GM19372 (cell line): Measurements from ENCODE around the gene TENT4A.

ENCODE experiments used
- ATAC-seq: cut with Tn5 transposase; IDR thresholded peaks from one replicate; pipeline ENCODE4 v1.9.1; 2021; ENCODE audit warnings: mild to moderate bottlenecking, low read depth, moderate library complexity; ENCODE audit not compliant: unreplicated experiment

Gene TENT4A

DNA sequence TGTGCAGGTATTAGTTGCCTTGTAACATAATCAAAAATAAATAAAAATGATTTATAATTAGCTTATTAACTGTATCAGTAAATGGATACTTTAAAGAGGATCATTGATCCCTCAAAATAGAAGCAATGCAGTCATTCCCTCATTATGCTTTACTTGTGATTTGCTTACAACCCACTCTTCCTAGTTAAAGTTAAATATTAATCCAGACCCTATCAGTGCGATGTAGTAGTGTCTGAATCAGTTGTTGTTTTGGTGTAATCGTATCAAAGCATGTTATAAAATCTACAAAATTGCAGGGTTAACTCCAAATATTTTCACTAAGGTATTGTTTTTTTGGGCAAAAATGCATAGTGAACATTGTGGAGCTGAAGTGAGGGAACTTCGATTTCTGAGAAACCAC is 17.6 kb downstream of the TENT4A start:
- no peak for ATAC-seq

DNA sequence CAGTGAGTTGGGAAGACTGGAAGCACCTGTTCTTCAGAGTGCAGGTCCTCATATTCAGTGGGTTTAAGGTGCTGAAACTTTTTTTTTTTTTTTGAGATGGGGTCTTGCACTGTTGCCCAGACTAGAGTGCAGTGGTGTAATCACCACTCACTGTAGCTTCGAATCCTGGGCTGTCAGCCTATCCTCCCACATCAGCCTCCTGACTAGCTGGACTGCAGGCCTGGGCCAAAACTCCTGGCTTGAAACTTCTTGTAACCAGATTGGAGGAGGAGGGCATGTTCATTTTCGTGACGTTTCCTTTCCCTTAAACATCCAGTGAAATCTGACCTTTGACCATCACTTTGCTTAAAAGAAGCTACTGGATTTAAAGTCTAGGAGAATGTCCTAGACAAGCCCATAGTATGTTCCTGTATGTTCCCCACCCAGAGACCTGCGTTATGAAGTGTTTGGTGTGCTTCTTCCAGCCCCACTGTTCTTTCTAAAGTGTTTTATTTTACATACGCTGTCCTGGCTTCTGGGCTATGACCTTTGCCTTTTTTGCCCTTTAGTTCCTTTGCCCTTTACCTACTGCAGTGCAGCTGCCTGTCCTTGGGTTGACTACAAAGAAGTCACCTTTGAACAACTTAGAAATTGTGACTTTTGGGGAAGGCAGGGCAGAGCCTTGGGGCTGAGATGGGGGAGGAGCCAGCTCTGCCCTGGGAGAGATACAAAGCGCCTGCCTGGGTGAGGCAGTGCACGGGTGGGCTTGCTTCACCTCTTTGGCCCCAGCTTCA is 18.4 kb downstream of the TENT4A start:
- ATAC-seq, result no peak

DNA sequence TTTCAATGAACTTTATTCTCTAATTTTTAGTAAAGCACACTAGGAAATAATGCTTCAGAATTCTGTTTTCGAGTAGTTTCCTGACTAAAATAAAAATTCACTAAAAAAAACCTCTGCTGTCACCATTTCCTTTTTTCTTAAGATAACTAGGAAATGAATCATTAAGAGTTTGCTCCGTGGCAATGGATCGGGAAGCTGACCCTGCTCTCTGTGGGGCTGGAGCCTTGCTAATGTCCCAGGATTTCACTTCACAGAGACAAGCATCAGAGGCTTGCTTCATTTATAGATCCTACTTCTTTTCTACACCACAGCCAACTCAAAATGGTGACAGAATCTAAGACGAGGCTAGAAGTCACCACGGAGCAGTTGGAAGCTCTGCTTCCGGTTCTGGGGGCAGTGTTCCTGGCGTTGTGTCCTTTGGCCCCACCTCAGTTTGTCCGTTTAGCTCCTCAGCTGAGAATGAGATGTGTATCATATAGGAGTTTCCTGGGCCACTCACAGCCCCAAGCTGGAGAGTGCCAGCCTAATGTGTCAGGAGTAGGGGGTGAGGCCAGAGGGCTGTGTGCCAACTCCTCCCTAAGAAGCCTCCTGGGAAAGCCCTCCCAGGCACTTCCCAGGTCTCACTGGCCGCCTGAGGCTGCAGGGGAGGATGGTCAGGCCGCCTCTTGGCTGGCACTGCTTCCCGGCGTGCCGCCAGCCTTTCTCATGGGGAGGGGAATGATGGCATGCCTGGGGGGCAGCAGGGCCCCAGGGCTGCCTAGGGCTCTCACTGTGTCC is 19.6 kb downstream of the TENT4A start:
- ATAC-seq, result no peak

DNA sequence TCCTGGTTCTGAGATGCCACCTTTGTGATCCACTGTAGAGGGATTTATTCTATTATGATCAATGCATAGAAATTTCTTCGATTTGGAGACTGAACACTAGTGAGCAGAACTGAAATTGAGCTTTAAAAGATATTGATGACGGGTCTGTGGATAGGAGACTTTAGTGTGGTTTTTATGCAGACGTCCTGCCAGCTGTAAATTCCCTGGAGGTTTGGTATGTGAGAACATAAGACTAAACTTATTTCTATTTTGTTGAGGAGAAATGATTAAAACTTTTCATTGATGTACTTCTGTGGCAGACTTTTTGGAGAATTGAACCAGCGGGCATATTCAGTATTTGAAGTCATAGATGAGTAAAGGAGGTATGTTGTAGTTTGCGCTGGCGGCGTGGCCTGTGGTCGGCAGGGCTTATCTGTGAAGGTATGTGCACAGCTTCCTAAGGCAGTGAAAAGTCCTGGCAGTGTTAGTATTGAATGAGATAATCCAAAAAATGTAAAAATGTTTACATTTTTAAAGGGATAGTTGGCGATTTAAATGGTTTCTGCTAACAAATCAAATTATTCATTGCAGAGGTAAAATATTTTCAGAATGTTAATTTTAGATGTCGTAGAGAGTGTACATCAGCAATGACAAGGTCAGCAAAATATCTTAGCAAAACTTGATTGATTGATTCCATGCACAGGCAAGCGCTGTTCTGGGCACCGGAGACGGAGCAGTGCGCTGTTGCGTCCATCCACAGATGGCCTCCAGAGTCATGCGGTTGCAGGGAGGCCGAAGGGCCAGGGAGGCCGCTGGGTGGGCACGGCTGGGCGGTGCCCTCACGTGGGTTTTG is 20.4 kb downstream of the TENT4A start:
- ATAC-seq, result no peak

DNA sequence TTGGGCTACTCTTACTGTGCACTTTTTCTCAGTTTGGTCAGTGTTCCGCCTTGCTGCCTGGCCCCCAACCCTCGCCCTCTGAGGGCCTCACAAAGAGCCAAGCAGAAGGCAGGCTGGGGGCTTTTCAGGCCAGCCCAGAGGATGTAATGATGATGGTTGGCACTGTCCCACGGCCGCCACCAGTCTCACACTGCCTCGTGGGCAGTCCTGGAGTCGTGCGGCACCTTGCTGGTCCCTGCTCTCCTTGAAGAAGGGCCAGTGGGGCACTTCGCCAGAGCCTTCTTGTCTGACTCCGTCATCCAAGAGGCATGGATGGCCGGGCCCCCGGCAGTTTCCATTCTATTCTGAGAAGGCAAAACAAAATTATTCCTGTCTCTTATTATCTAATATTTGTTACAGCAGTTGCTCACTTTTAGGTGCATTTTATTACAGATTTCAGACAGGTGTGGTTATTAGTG is 21.0 kb downstream of the TENT4A start:
- no peak for ATAC-seq

DNA sequence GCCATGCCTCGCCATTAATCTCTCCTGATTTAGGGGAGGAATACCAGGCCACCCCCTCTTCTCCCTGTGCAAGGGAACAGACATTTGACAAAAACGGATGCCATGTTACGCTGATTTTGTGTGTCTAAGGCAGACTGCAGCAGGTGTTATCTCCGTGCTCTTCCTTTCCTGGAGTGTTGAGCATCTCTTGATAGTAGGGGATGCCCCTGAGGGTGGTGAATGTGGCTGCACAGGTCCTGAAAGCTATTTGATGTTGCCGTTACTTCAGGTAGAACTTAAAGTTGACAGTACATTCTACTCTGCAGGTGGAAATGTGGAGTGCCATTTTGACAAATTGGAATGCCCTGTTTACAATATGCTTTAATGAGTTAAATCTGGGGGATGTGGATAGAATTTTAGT is 21.5 kb downstream of the TENT4A start:
- ATAC-seq, result no peak

DNA sequence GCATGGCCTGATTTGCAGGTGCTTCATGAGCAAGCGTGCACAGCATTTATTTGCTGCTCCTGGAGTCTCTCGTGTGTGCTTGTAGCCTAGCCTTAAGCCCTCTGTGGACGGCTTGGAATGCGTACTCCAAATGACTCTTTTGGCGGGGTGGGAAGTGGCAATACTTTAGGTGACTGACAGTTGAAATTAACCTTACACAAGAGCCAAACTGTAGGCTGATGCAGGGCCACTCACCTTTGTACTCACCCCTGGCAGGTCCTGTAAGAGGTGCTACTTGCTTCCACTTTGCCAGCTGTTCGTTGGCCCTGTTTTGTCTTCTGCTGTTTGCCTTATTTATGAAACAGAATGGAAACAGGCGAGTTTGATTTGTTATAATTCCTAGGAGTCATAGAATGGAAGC is 22.9 kb downstream of the TENT4A start:
- ATAC-seq, result no peak

DNA sequence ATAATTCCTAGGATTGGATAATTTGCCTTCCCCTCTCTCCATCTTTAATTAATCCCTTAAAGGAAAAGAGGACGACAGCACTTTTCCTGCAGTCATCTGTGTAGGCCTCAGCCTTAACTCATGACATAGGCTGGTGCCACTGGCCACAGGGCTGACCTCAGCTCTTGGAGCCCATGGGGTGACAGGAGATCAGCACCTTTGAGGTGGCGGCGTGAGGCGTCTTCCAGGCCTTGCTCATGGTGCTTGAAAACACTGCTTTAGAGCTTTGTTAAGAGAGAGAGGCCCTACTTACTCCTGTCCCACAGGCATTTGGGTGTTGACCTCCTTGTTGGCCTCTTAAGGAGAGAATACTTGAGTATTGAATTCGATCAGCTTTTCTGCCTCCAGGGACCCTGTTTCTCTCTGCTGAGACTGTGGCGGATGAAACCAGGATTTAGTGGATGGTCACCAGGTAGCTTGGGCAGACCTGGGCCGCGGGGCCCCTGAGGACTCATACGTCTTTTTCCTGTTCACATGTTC is 23.4 kb downstream of the TENT4A start:
- no peak for ATAC-seq

DNA sequence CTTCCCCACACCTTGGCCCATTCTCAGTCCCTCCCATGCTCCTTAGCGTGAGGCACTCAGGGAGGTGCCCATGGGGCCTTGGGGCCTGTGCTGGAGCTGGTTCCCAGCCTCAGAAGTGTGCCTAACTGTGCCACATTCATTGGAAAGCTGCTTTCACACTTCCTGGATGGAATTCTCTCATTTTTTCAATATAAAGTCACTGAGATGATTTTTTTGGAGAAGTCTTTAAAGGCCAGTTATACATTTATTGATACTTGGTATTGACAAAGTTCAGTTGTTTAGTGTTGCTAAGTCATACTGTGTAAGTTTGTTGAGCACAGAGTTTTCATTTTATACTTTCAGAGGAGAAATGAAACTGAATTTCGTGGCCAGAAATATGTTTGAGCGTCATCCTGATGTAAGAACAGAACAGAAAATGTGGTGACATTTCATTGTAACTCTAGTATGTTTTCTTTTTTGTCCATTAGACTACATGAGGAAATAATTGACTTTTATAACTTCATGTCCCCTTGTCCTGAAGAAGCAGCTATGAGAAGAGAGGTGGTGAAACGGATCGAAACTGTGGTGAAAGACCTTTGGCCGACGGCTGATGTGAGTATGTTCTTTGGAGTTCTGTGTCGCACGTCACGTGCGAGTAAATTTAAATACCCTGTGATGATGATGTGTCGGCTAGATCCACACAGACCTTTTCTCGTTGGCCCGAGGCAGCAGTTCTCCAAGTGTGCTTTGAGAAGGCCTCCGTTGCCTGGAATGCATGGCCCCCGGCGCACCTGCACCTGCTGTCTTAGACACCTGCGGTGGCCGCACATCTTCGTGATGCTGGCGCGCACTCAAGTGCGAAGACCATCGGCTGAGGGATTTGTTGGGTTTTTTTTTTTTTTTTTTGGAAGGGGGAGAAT is 24.1 kb downstream of the TENT4A start:
- ATAC-seq, result peak; percentile 74

DNA sequence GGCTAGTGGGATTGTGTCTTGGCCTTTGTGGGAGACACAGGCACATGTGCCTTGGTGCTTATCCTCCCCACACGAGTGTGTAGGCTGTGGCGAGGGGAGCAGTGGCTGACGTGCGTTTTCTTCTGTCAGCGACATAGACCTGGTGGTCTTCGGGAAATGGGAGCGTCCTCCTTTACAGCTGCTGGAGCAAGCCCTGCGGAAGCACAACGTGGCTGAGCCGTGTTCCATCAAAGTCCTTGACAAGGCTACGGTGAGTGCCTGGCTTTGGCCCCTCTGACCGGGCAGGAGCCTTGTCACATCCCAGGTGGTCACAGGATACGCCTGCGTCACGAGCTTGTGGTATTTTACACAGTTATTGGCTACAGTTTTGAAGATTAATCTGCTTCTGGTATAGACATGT is 26.4 kb downstream of the TENT4A start:
- ATAC-seq, result no peak

DNA sequence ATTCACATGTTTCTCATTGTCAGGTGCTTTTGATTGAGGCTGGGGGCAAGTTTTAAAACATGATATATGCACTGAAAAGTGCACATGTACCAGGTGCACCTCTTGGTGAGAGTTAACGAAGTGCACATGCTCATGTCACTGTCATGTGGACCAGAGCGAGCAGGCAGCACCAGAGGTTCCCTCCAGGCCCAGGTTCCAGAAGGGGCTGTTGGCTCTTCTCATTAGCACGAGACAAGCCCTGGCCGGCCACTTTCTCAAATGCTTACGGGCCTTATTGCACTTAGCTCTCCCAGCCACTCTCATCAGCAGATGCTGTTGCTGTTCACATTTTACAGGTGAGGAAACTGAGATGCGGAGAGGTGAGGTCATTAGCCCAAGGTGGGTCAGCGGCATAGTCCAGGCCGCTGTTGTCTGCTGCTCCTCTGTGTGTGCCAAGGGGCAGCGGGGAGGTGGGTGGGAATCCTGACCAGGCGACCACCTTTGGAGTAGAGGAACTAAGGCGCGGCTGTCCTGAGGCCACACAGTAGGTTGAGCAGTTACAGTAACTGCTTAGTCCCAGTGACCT is 27.4 kb downstream of the TENT4A start:
- ATAC-seq, result no peak

DNA sequence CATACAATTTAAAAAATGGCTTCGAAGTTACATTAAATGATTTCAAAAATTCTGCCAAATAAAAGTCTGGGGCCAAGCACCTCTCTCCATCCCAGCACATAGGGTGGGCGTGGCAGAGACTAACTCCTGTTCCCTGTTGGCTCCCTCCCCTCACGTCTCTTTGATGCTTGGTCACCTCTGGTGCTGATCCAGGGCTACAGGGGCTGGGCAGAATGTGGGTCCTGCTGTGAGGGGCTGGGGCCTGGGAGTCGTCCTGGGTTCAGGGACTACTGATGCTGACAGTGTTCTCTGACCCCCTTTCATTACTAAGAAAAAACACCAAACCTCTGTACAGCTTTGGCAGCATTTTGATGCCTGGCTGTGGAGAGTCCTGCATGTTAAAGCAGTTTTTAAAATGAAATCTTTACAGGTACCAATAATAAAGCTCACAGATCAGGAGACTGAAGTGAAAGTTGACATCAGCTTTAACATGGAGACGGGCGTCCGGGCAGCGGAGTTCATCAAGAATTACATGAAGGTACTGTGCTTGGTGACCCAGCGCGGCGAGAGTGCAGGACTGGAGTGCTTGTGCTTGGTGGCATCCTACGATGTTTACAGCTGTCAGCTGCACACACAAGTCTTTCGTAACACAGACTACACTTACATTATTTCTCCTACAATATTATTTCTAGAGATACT is 29.0 kb downstream of the TENT4A start:
- ATAC-seq, result no peak

DNA sequence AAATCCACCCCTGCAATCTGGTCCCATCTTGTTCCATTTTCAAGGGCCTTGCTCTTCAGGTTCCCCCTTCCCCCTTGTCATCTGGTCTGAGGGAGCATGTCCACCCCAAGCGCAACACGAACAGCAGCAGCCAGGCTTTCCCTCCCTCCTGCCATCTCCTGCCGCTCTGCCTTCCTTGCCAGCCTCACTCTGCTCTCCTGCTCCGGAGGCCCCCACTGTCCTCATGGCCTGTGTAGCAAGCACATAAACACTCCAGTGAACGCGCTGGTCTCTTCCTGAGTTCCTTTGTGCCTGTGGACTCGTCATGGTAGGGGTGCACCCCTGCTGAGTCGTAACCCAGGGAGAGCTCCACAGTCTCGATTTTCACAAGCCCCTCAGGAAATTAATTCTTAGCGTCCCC is 29.9 kb downstream of the TENT4A start:
- ATAC-seq, result no peak

DNA sequence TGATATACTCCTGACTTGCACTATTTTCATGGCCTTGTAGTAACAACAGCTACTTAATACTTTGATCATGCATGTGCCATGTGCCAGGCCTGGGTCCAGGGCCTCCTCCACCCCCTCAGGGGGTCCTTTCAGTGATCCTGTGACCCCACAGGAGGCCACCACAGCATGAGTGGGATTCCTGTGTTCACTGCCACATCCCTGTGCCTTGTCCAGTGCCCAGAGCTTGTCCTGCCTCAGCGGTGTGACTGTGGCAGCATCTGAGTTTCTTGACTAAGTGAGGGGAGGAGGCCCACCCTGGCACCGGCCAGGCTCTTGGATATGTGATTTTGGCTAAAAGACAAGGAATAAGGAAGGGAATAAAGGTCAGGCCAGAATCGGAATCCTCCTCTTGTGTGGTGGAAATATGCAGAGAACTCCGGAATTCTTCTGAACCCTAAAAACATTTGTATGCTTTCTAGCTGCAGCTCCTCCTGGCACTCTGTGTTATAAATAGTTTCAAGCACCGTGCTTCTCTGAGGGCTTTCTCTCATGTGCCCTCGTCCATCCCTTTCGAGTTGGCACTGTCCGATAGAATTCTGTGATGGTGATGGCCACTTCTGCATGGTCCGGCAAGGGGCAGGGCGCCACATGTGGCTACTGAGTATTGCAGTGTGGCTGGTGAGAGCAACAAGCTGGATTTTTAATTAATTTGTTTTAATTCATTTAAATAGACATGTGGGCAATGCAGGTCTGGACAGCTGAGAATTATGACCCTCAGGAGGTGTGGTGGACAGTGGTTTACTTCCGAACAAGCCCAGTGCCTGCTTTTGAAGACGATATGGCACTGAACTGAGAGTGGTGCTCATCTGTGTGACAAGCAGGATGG is 31.8 kb downstream of the TENT4A start:
- ATAC-seq, result no peak

DNA sequence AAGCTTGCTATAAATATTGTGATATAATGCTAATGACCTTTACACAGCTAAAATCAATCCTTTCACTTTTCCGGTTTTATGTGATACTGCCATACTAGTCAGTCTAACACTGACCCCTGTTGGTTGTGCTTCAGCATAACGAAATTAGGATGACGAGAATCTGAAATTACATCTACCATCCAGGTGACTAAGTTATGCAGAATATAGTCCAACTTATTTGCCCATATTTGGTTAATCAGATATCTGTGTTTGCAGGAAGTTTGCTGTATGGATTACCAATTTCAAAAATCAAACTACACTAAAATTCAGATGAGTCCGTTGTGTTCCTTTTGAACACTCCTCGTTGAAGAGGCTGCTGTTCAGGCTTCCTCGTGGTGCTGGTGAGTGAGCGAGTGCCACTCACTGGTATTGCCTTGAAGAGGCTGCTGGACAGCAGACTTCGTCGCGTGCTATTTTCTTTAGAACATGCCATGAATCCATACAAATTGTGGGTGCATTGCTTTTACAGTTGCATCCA is 32.5 kb downstream of the TENT4A start:
- peak; percentile 70 for ATAC-seq

DNA sequence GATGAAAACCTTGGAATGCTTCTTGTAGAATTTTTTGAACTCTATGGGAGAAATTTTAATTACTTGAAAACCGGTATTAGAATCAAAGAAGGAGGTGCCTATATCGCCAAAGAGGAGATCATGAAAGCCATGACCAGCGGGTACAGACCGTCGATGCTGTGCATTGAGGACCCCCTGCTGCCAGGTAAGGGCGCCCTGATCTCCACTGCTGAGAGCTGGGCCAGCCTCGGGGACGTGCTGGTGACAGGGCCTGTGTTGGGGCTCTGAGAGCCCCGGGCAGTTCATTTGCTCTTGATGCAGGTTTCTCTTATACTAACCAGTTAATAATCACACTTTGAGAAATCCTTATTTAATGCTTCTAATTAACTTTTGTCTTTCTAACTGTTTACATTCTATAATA is 33.0 kb downstream of the TENT4A start:
- no peak for ATAC-seq

DNA sequence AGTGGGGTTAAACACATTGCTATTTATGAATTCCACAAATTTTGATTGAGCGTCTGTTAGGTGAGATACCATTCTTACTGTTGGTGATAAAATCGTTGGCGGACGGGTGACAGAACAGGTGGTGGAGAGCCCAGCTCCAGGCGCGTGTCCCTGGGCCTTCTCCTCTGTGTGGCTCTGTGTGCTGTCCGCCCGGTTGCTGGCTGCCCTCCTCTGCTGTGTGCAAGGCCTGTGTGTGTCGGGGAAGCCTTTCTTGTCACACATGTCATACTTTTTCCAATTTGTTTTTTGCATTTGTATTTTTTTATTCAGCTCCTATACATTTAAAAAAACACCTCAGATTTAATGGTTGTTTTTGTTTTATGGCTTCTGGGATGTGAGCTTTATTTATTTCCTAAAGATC is 33.9 kb downstream of the TENT4A start:
- no peak for ATAC-seq

DNA sequence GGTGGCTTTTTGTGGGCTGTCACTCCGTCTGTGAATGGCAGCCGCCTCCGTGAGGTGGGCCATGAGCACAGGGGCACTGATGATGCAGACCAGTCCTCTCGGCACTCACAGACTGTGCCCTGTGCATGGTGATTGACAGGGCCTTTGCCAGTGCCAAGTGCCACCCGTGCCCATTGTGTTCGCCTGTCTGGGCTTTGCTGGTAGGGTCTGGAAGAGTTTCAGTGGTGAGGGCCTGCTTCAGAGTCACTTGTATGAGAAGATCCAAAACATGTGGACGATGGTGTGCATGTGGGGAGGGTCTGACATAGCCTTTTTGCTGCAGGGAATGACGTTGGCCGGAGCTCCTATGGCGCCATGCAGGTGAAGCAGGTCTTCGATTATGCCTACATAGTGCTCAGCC is 34.9 kb downstream of the TENT4A start:
- ATAC-seq, result no peak
